ENCODE measurements around the gene RACK1. TPM values are rescaled to one million over a fixed set of nuclear protein-coding genes. Genes with fewer than 3 reads are reported as not detected.

RACK1 gene
- polyA plus RNA-seq, 1 of the 3 experiments (the other 2 are of a cell fraction), result 4,715 TPM

GRCh38 chr5:181204113-181204825 lies 39.4 kb downstream of the RACK1 start:
- Histone ChIP-seq H3K36me3 (replicated peaks in 1 of 2; ENCODE audit: control insufficient read depth in 1 of 2, insufficient read depth in 2 of 2, low read length in 1 of 2) (no peaks in the 10 kb centered on the region), H3K79me2 (ENCODE audit: insufficient read depth) (no peaks in the 10 kb centered on the region), H3K9me2 (no peaks in the 10 kb centered on the region), H2AFZ (ENCODE audit: low read depth) (peak overlapping the region; percentile 83), H3K27me3 (ENCODE audit: insufficient read depth) (no peaks in the 10 kb centered on the region), H4K20me1 (ENCODE audit: insufficient read depth) (no peaks in the 10 kb centered on the region; the same call in 1 of the 2 replicates), H3K4me2 (peak overlapping the region; percentile 80), H3K27ac (ENCODE audit: low read depth in 2 of 2, low read length in 1 of 2) (no peak overlapping the region), H3F3A (replicated peaks; ENCODE audit: insufficient read depth) (peaks cover 27% of the 10 kb centered on the region), H3K4me3 (ENCODE audit: low read depth in 2 of 2, low read length in 1 of 2) (peak overlapping the region; percentile 52 to 71), H3K9me3 (no peaks in the 10 kb centered on the region), H3K9ac (peak overlapping the region; percentile 41; the same call in 1 of the 2 replicates), H3K4me1 (ENCODE audit: control insufficient read depth in 1 of 2, insufficient read depth in 2 of 2, low read depth in 1 of 2, low read length in 1 of 2) (peaks cover 0 to 21% of the 10 kb centered on the region in 2 experiments; a peak in 1 of 4 replicates)
- peak; percentile 73 for DNase-seq
- POLR2A ChIA-PET, result interaction anchor here (0.9 to 1.1 kb wide), 3 partner anchors 11 to 40 kb away, joined by 3 read pairs; partner anchors contain the start of gene RACK1
- under 1% methylated on average over 25 of the region's 67 CpGs for WGBS (ENCODE audit: low lambda C conversion rate)
- CTCF ChIA-PET, result interaction anchor here (1.0 to 6.5 kb wide), 7 partner anchors 10 to 36 kb away, joined by 3 to 72 read pairs (median 4); no protein-coding TSS in a partner anchor
- peak; percentile 25; the same call in 1 of the 2 replicates for TF ChIP-seq PBX3 (IDR thresholded peaks at IDR 0.05)
- TF ChIP-seq JUND (IDR thresholded peaks at IDR 0.05), result no peak
- peak; percentile 34; the same call in 1 of the 2 replicates for TF ChIP-seq GATA2 (CRISPR knock-in tag; IDR thresholded peaks at IDR 0.05)
- no peak for TF ChIP-seq NFIC (IDR thresholded peaks at IDR 0.05; ENCODE audit: borderline replicate concordance)
- TF ChIP-seq TCF12 (IDR thresholded peaks at IDR 0.05), result no peak
- TF ChIP-seq EZH2phosphoT487 (IDR thresholded peaks at IDR 0.05; ENCODE audit: borderline replicate concordance, low read depth), result no peak
- 0 out of 2 replicates have a peak, but pooled peaks have one; percentile 8 for TF ChIP-seq CTCF (IDR thresholded peaks at IDR 0.05)
- no peak for TF ChIP-seq GABPA (IDR thresholded peaks at IDR 0.05; ENCODE audit: low read depth)
- TF ChIP-seq MAX (IDR thresholded peaks at IDR 0.05; ENCODE audit: low read depth), result 0 out of 2 replicates have a peak, but pooled peaks have one; percentile 54
- no peak for TF ChIP-seq MXI1 (IDR thresholded peaks at IDR 0.05; ENCODE audit: low read depth, low read length)

- Histone ChIP-seq H3F3A (replicated peaks; ENCODE audit: insufficient read depth) (peaks cover 27% of the 10 kb centered on the region), H3K9me2 (no peaks in the 10 kb centered on the region), H3K9ac (peak overlapping the region; percentile 36; the same call in 1 of the 2 replicates), H3K4me2 (peak overlapping the region; percentile 80), H2AFZ (ENCODE audit: low read depth) (peak overlapping the region; percentile 83), H3K9me3 (no peaks in the 10 kb centered on the region), H3K27me3 (ENCODE audit: insufficient read depth) (no peaks in the 10 kb centered on the region), H3K4me1 (ENCODE audit: control insufficient read depth in 1 of 2, insufficient read depth in 2 of 2, low read depth in 1 of 2, low read length in 1 of 2) (peaks cover 0 to 21% of the 10 kb centered on the region in 2 experiments; a peak in 1 of 4 replicates), H3K27ac (ENCODE audit: low read depth in 2 of 2, low read length in 1 of 2) (no peak overlapping the region), H4K20me1 (ENCODE audit: insufficient read depth) (no peaks in the 10 kb centered on the region; the same call in 1 of the 2 replicates), H3K4me3 (ENCODE audit: low read depth in 2 of 2, low read length in 1 of 2) (peak overlapping the region; percentile 52 to 71), H3K79me2 (ENCODE audit: insufficient read depth) (no peaks in the 10 kb centered on the region), H3K36me3 (replicated peaks in 1 of 2; ENCODE audit: control insufficient read depth in 1 of 2, insufficient read depth in 2 of 2, low read length in 1 of 2) (no peaks in the 10 kb centered on the region)
- ChIA-PET POLR2A (interaction anchor here (0.7 kb wide), 1 partner anchor 57 kb away, joined by 3 read pairs; the partner anchor contains the start of gene TRIM52), CTCF (interaction anchor here (1.3 to 6.5 kb wide), 4 partner anchors 9 to 21 kb away, joined by 3 to 72 read pairs (median 10); no protein-coding TSS in a partner anchor)
- DNase-seq, result no peak
- 6% methylated on average over 7 of the region's 17 CpGs for WGBS (ENCODE audit: low lambda C conversion rate)
- TF ChIP-seq MXI1 (IDR thresholded peaks at IDR 0.05; ENCODE audit: low read depth, low read length) (no peak), PBX3 (IDR thresholded peaks at IDR 0.05) (no peak), TEAD4 (IDR thresholded peaks at IDR 0.05; ENCODE audit: borderline replicate concordance, insufficient read depth) (no peak), EZH2phosphoT487 (IDR thresholded peaks at IDR 0.05; ENCODE audit: borderline replicate concordance, low read depth) (no peak), RXRA (IDR thresholded peaks at IDR 0.05; ENCODE audit: borderline replicate concordance, low read depth) (no peak), FOXJ3 (CRISPR knock-in tag; IDR thresholded peaks at IDR 0.05) (no peak), ELF1 (IDR thresholded peaks at IDR 0.05) (no peak), CHD2 (IDR thresholded peaks at IDR 0.05; ENCODE audit: low read length, partially characterized antibody) (no peak)
These were observed 40.0 kb downstream of the RACK1 start for GRCh38 chr5:181203777-181204112.
